HEK293 (cell line): ENCODE results near the gene RIC8B.

Source experiments
- CTCF ChIA-PET: fragments of 350-600 bp; formaldehyde crosslinking; extraction: SDS; loops from one replicate; lab custom pipeline; 2021; ENCODE audit warnings: antibody characterized with exemption; lab: Yijun Ruan, JAX
- POLR2A ChIA-PET: fragments of 300-600 bp; formaldehyde crosslinking; extraction: SDS; loops from one replicate; lab custom pipeline; 2020; ENCODE audit warnings: antibody characterized with exemption, inconsistent platforms; lab: Yijun Ruan, JAX
- H3K27ac ChIP-seq: fragments of 200-500 bp; sonication (Bioruptor generic); 2 replicates; pipeline ENCODE4 v1.5.1; 2014; ENCODE audit warnings: low read depth, low read length, control low read depth, inconsistent platforms; ENCODE audit errors: extremely low read depth
- H3K36me3 ChIP-seq, 2 experiments: fragments of 200-500 bp in 1 of 2; sonication (Bioruptor generic) in 1 of 2; 1 replicate in 1 of 2; 2 replicates in 1 of 2; pipeline ENCODE4 v1.5.1; 2014 to 2017; ENCODE audit warnings: inconsistent platforms in 2 of 2, low read length in 2 of 2; ENCODE audit not compliant: control insufficient read depth in 2 of 2, insufficient read depth in 1 of 2
- H3K4me1 ChIP-seq: fragments of 200-500 bp; sonication (Bioruptor generic); 2 replicates; pipeline ENCODE4 v1.5.1; 2014; ENCODE audit warnings: mild to moderate bottlenecking, low read length, inconsistent platforms; ENCODE audit not compliant: control insufficient read depth, insufficient read depth
- H3K4me3 ChIP-seq: 2 replicates; pipeline ENCODE4 v1.5.1; 2011; ENCODE audit warnings: low read depth, mild to moderate bottlenecking, control low read depth, low read length, moderate library complexity
- H3K9me3 ChIP-seq: fragments of 200-500 bp; sonication (Bioruptor generic); 2 replicates; pipeline ENCODE4 v1.5.1; 2014; ENCODE audit warnings: low read depth, low read length, inconsistent platforms; ENCODE audit not compliant: control insufficient read depth, insufficient read depth
- AEBP2 ChIP-seq: fragments of 450-650 bp; formaldehyde crosslinking; IDR thresholded peaks from 2 replicates; pipeline ENCODE4 v1.5.1; 2016; ENCODE audit warnings: missing biosample characterization, missing genetic modification characterization, borderline replicate concordance
- BCL11A ChIP-seq: fragments of 450-650 bp; formaldehyde crosslinking; IDR thresholded peaks from 2 replicates; pipeline ENCODE4 v1.5.1; 2016; ENCODE audit warnings: low read depth, missing biosample characterization, missing genetic modification characterization
- PBX3 ChIP-seq: sonication (generic); formaldehyde crosslinking; IDR thresholded peaks from 2 replicates; pipeline ENCODE4 v1.8.1; 2022; ENCODE audit warnings: mild to moderate bottlenecking, moderate library complexity, missing genetic modification reagents
- ZBTB49 ChIP-seq: fragments of 450-650 bp; formaldehyde crosslinking; IDR thresholded peaks from 2 replicates; pipeline ENCODE4 v1.5.1; 2016; ENCODE audit warnings: missing biosample characterization, missing genetic modification characterization, low read depth
- ZBTB7A ChIP-seq: fragments of 450-650 bp; formaldehyde crosslinking; IDR thresholded peaks from 2 replicates; pipeline ENCODE4 v1.5.1; 2016; ENCODE audit warnings: low read depth, missing biosample characterization, missing genetic modification characterization
- ZBTB8A ChIP-seq: fragments of 450-650 bp; formaldehyde crosslinking; IDR thresholded peaks from 2 replicates; pipeline ENCODE4 v1.5.1; 2016; ENCODE audit warnings: missing biosample characterization, missing genetic modification characterization
- ZFHX2 ChIP-seq: fragments of 450-650 bp; formaldehyde crosslinking; conservative IDR thresholded peaks from 2 replicates; pipeline ENCODE4 v1.5.1; 2016; ENCODE audit warnings: missing biosample characterization, missing genetic modification characterization
- ZFP3 ChIP-seq: fragments of 450-650 bp; formaldehyde crosslinking; IDR thresholded peaks from 2 replicates; pipeline ENCODE4 v1.5.1; 2016; ENCODE audit warnings: low read depth, missing biosample characterization, missing genetic modification characterization
- ZFP37 ChIP-seq: fragments of 450-650 bp; formaldehyde crosslinking; IDR thresholded peaks from 2 replicates; pipeline ENCODE4 v1.5.1; 2016; ENCODE audit warnings: missing biosample characterization, missing genetic modification characterization
- ZNF121 ChIP-seq: fragments of 450-650 bp; formaldehyde crosslinking; IDR thresholded peaks from 2 replicates; pipeline ENCODE4 v1.5.1; 2016; ENCODE audit warnings: missing biosample characterization, missing genetic modification characterization
- ZNF138 ChIP-seq: fragments of 450-650 bp; formaldehyde crosslinking; IDR thresholded peaks from 2 replicates; pipeline ENCODE4 v1.5.1; 2016; ENCODE audit warnings: missing biosample characterization, missing genetic modification characterization, borderline replicate concordance
- ZNF248 ChIP-seq: fragments of 450-650 bp; formaldehyde crosslinking; IDR thresholded peaks from 2 replicates; pipeline ENCODE4 v1.5.1; 2017; ENCODE audit warnings: missing biosample characterization, missing genetic modification characterization
- ZNF302 ChIP-seq: fragments of 450-650 bp; formaldehyde crosslinking; IDR thresholded peaks from 2 replicates; pipeline ENCODE4 v1.5.1; 2016; ENCODE audit warnings: missing biosample characterization, missing genetic modification characterization, low read depth
- ZNF394 ChIP-seq: fragments of 450-650 bp; formaldehyde crosslinking; IDR thresholded peaks from 2 replicates; pipeline ENCODE4 v1.5.1; 2016; ENCODE audit warnings: missing biosample characterization, missing genetic modification characterization, mild to moderate bottlenecking, moderate library complexity, borderline replicate concordance
- ZNF404 ChIP-seq: fragments of 450-650 bp; formaldehyde crosslinking; IDR thresholded peaks from 2 replicates; pipeline ENCODE4 v1.5.1; 2017; ENCODE audit warnings: missing biosample characterization, missing genetic modification characterization
- ZNF473 ChIP-seq: fragments of 450-650 bp; formaldehyde crosslinking; IDR thresholded peaks from 2 replicates; pipeline ENCODE4 v1.5.1; 2017; ENCODE audit warnings: missing biosample characterization, missing genetic modification characterization
- ZNF488 ChIP-seq: fragments of 450-650 bp; formaldehyde crosslinking; IDR thresholded peaks from 2 replicates; pipeline ENCODE4 v1.5.1; 2016; ENCODE audit warnings: missing biosample characterization, missing genetic modification characterization
- ZNF529 ChIP-seq: fragments of 450-650 bp; formaldehyde crosslinking; IDR thresholded peaks from 2 replicates; pipeline ENCODE4 v1.5.1; 2017; ENCODE audit warnings: missing genetic modification characterization, missing biosample characterization; ENCODE audit not compliant: insufficient replicate concordance
- ZNF560 ChIP-seq: fragments of 450-650 bp; formaldehyde crosslinking; IDR thresholded peaks from 2 replicates; pipeline ENCODE4 v1.5.1; 2017; ENCODE audit warnings: missing biosample characterization, missing genetic modification characterization, borderline replicate concordance
- ZNF585B ChIP-seq: fragments of 450-650 bp; formaldehyde crosslinking; IDR thresholded peaks from 2 replicates; pipeline ENCODE4 v1.5.1; 2016; ENCODE audit warnings: missing biosample characterization, missing genetic modification characterization
- ZNF624 ChIP-seq: fragments of 450-650 bp; formaldehyde crosslinking; IDR thresholded peaks from 2 replicates; pipeline ENCODE4 v1.5.1; 2017; ENCODE audit warnings: missing biosample characterization, missing genetic modification characterization
- ZNF629 ChIP-seq: fragments of 450-650 bp; formaldehyde crosslinking; IDR thresholded peaks from 2 replicates; pipeline ENCODE4 v1.5.1; 2017; ENCODE audit warnings: missing biosample characterization, missing genetic modification characterization
- ZNF645 ChIP-seq: fragments of 450-650 bp; formaldehyde crosslinking; IDR thresholded peaks from 2 replicates; pipeline ENCODE4; 2016; ENCODE audit warnings: missing biosample characterization, missing genetic modification characterization
- ZNF660 ChIP-seq: fragments of 450-650 bp; IDR thresholded peaks from 2 replicates; pipeline ENCODE4 v1.5.1; 2018; ENCODE audit warnings: missing biosample characterization, mild to moderate bottlenecking, missing genetic modification characterization
- ZNF707 ChIP-seq: fragments of 450-650 bp; formaldehyde crosslinking; IDR thresholded peaks from 2 replicates; pipeline ENCODE4 v1.5.1; 2016; ENCODE audit warnings: missing biosample characterization, missing genetic modification characterization
- ZNF843 ChIP-seq: fragments of 450-650 bp; formaldehyde crosslinking; IDR thresholded peaks from 2 replicates; pipeline ENCODE4 v1.5.1; 2016; ENCODE audit warnings: missing biosample characterization, missing genetic modification characterization
- ZSCAN5A ChIP-seq: fragments of 450-650 bp; formaldehyde crosslinking; IDR thresholded peaks from 2 replicates; pipeline ENCODE4 v1.5.1; 2016; ENCODE audit warnings: missing biosample characterization, missing genetic modification characterization

The RIC8B gene

GRCh38 chr12:106750524-106750923, 24.0 kb upstream of the RIC8B start (continued):
- TF ChIP-seq ZNF394 (tag by site-specific recombination) = no peak

- TF ChIP-seq ZNF404 (tag by site-specific recombination) (no peak), ZNF707 (tag by site-specific recombination) (no peak), ZNF560 (no peak), ZBTB49 (tag by site-specific recombination) (no peak), ZNF488 (tag by site-specific recombination) (no peak), ZBTB7A (tag by site-specific recombination) (no peak), ZNF248 (tag by site-specific recombination) (no peak), ZNF138 (tag by site-specific recombination) (no peak), ZNF473 (tag by site-specific recombination) (no peak), ZNF843 (tag by site-specific recombination) (no peak), ZNF121 (tag by site-specific recombination) (no peak), ZNF529 (tag by site-specific recombination) (no peak), ZNF624 (no peak), ZNF629 (tag by site-specific recombination) (no peak)
- ChIA-PET POLR2A (no interaction called here), CTCF (no interaction called here)
- H3K36me3 ChIP-seq = no peaks in the 10 kb centered on the region
- H3K4me1 ChIP-seq = no peaks in the 10 kb centered on the region
- no peak overlapping the region for H3K4me3 ChIP-seq
- no peak overlapping the region for H3K27ac ChIP-seq
- H3K9me3 ChIP-seq = no peaks in the 10 kb centered on the region
These were observed 21.0 kb upstream of the RIC8B start for GRCh38 chr12:106753526-106753925.

- Histone ChIP-seq H3K4me1 (no peaks in the 10 kb centered on the region), H3K4me3 (no peak overlapping the region), H3K27ac (no peak overlapping the region), H3K36me3 (no peaks in the 10 kb centered on the region), H3K9me3 (no peaks in the 10 kb centered on the region)
- ChIA-PET POLR2A (no interaction called here), CTCF (interaction anchor here (1.1 kb wide), 1 partner anchor 16 kb away, joined by 3 read pairs; no protein-coding TSS in a partner anchor)
- TF ChIP-seq ZNF404 (tag by site-specific recombination) (no peak), ZFHX2 (tag by site-specific recombination) (no peak), ZBTB8A (tag by site-specific recombination) (no peak), ZFP3 (tag by site-specific recombination) (no peak), BCL11A (tag by site-specific recombination) (no peak), AEBP2 (tag by site-specific recombination) (no peak), ZNF585B (tag by site-specific recombination) (no peak), ZFP37 (tag by site-specific recombination) (no peak), ZSCAN5A (tag by site-specific recombination) (no peak), ZNF645 (tag by site-specific recombination) (no peak), ZNF660 (tag by site-specific recombination) (no peak), ZNF302 (no peak), PBX3 (CRISPR knock-in tag) (no peak)
These were observed 20.2 kb upstream of the RIC8B start for GRCh38 chr12:106754331-106754730.
